Measurements from ENCODE around the gene MCRS1. TPM values are rescaled to one million over a fixed set of nuclear protein-coding genes. Genes with fewer than 3 reads are reported as not detected.

The MCRS1 gene
- total RNA-seq, 1 experiment from 2014 or later: 103 TPM

DNA sequence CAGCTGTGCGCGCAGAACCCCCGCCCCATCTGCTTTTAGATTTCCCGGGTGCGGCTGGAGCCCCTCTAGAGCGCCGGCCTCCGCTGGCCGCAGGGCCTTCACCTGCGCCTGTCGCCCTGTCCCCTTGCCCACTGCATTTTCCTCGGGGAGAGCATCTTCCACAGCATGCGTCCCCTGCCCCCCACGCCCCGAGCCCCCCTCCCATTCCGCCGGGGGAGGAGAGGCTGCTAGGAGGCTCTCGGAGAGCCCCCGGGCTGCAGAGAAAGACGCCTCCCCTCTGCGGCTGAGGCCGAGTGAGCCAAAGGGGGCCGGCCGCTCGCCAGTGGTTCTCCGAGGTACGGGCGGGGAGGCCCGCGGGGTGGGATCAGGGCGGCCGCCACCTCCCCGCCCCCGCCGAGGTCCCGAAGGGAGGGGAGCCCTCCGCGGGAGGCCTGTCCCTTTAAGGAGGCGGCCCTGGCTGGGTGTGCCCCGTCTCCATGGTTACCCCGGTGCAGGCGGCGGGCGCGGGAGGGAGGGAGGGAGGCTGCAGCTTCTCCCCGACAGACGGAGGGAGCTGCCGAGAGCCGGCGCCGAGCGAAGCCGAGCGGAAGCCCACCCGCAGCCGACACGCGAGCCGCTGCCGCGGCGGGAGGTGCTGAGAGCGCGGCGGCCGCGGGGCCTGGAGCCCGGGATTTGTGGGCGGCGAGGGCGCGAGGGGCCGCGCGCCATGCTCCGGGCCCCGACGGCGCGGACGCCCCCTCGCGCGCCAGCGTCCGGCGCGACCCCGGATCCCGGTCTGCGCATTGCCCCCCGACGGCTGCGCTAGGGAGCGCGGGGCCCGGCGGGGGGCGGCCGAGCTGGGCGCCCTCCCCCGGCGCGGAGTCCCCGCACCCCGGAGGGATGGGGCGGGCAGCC lies 29.2 kb downstream of the MCRS1 start, which contains the start of gene KCNH3:
Gene KCNH3, plus strand, starts transcription at position 521 of the 894 bp plus-strand sequence. CDS start 387 bp downstream, outside the sequence.
- Histone ChIP-seq H3K23ac (ENCODE audit: insufficient read length, low read depth, low read length) (no peak within 1 kb of the TSS), H3K14ac (ENCODE audit: insufficient read depth, low read length) (no peak within 1 kb of the TSS), H2AK5ac (ENCODE audit: insufficient read length, low read length) (no peak within 1 kb of the TSS), H4K20me1 (ENCODE audit: control insufficient read depth, insufficient read depth, insufficient read length) (no peaks in the 10 kb centered on the region), H3K4ac (ENCODE audit: low read depth, low read length) (no peak within 1 kb of the TSS), H2BK5ac (ENCODE audit: insufficient read length, low read length) (no peak within 1 kb of the TSS), H3K79me2 (ENCODE audit: insufficient read depth, low read length) (no peaks in the 10 kb centered on the region), H4K91ac (ENCODE audit: insufficient read length, low read depth, low read length) (no peak within 1 kb of the TSS), H2BK12ac (ENCODE audit: insufficient read length, low read depth, low read length) (no peak within 1 kb of the TSS), H3K79me1 (ENCODE audit: insufficient read depth, low read depth, low read length, poor library complexity, severe bottlenecking) (no peaks in the 10 kb centered on the region), H4K5ac (ENCODE audit: insufficient read length, low read depth, low read length) (no peak within 1 kb of the TSS), H2BK15ac (ENCODE audit: low read depth, low read length) (no peak within 1 kb of the TSS), H2BK120ac (ENCODE audit: low read depth, low read length, poor library complexity, severe bottlenecking) (no peak within 1 kb of the TSS), H2AFZ (ENCODE audit: low read length) (no peak within 1 kb of the TSS), H3K23me2 (ENCODE audit: insufficient read length, low read depth, low read length, poor library complexity, severe bottlenecking) (peaks cover 10% of the 10 kb centered on the region), H3K27ac (ENCODE audit: insufficient read length, low read depth, low read length) (no peak within 1 kb of the TSS), H4K8ac (replicated peaks; ENCODE audit: insufficient read length, low read depth, low read length) (no peak within 1 kb of the TSS), H3K56ac (ENCODE audit: insufficient read length, low read depth, low read length) (no peak within 1 kb of the TSS), H3K18ac (ENCODE audit: insufficient read length, low read depth, low read length) (no peak within 1 kb of the TSS), H3K9me3 (ENCODE audit: control insufficient read depth, low read depth, low read length) (no peaks in the 10 kb centered on the region), H3K4me1 (ENCODE audit: insufficient read depth, low read length) (no peaks in the 10 kb centered on the region; the same call in 1 of the 2 replicates), H2BK20ac (ENCODE audit: low read depth, low read length, poor library complexity, severe bottlenecking) (no peak within 1 kb of the TSS), H3K4me2 (ENCODE audit: insufficient read depth, insufficient read length, low read length) (peak within 1 kb of the TSS; percentile 49), H3K9ac (ENCODE audit: extremely low read depth, insufficient read length, low read length) (no peak within 1 kb of the TSS), H3K27me3 (ENCODE audit: insufficient read depth, low read length) (peaks cover 59% of the 10 kb centered on the region), H3T11ph (ENCODE audit: low read length) (no peak within 1 kb of the TSS)
- Mint-ChIP-seq H3K36me3 (ENCODE audit: insufficient read depth in 1 of 3, low read depth in 3 of 3) (no peaks in the 10 kb centered on the region), H3K4me3 (peak within 1 kb of the TSS; percentile 56 to 78), H3K27me3 (ENCODE audit: low read depth) (peaks cover 92% of the 10 kb centered on the region), H3K4me1 (peaks cover 9 to 30% of the 10 kb centered on the region in 2 experiments), H3K27ac (no peak within 1 kb of the TSS), H3K9me3 (no peaks in the 10 kb centered on the region; a peak in 1 of 5 replicates)
- no peak for TF ChIP-seq CTCF (conservative IDR thresholded peaks at IDR 0.05)
- peak; percentile 82 for DNase-seq
- no CpG with 5 or more reads among the region's 107 CpGs for WGBS (ENCODE audit: extremely low coverage, insufficient read length, low lambda C conversion rate)

Measured in H9 (cell line).